HepG2 (cell line): Measurements from ENCODE around the gene VASN. TPM values are rescaled to one million over a fixed set of nuclear protein-coding genes. Genes with fewer than 3 reads are reported as not detected.

ENCODE experiments used
- BRF2 ChIP-seq: sonication (generic); formaldehyde crosslinking; IDR thresholded peaks from 2 replicates; pipeline ENCODE4 v1.8.1; 2022; ENCODE audit warnings: mild to moderate bottlenecking, missing genetic modification reagents
- CENPX ChIP-seq: sonication (generic); formaldehyde crosslinking; IDR thresholded peaks from 2 replicates; pipeline ENCODE4 v1.9.0; 2021; ENCODE audit warnings: mild to moderate bottlenecking, missing genetic modification reagents, moderate library complexity
- FOXP4 ChIP-seq: sonication (generic); formaldehyde crosslinking; IDR thresholded peaks from 2 replicates; pipeline ENCODE4 v1.4.0; 2020; ENCODE audit warnings: missing genetic modification reagents
- GRHL1 ChIP-seq: sonication (generic); formaldehyde crosslinking; conservative IDR thresholded peaks from 2 replicates; pipeline ENCODE4 v1.8.0; 2022; ENCODE audit warnings: missing genetic modification reagents
- IRF9 ChIP-seq: sonication (generic); formaldehyde crosslinking; IDR thresholded peaks from 2 replicates; pipeline ENCODE4 v1.8.0; 2022; ENCODE audit warnings: missing genetic modification reagents, mild to moderate bottlenecking, borderline replicate concordance
- MED1 ChIP-seq: sonication (generic); formaldehyde crosslinking; IDR thresholded peaks from 2 replicates; pipeline ENCODE4 v1.4.0; 2020; ENCODE audit warnings: missing genetic modification reagents
- MTF2 ChIP-seq: sonication (generic); formaldehyde crosslinking; IDR thresholded peaks from 2 replicates; pipeline ENCODE4 v1.5.0; 2020; ENCODE audit warnings: missing genetic modification reagents, borderline replicate concordance
- SUZ12 ChIP-seq: fragments of 150-350 bp; IDR thresholded peaks from 2 replicates; pipeline ENCODE4 v1.6.1; 2014; ENCODE audit warnings: low read depth, low read length
- TBX2 ChIP-seq: sonication (generic); formaldehyde crosslinking; IDR thresholded peaks from 2 replicates; pipeline ENCODE4 v1.5.0; 2020; ENCODE audit warnings: missing genetic modification reagents, mild to moderate bottlenecking, borderline replicate concordance
- ZBTB33 ChIP-seq: sonication (generic); formaldehyde crosslinking; IDR thresholded peaks from 2 replicates; pipeline ENCODE4 v1.4.0; 2020; ENCODE audit warnings: missing genetic modification reagents
- ZMAT3 ChIP-seq: sonication (generic); formaldehyde crosslinking; conservative IDR thresholded peaks from 2 replicates; pipeline ENCODE4 v1.7.0; 2021; ENCODE audit warnings: missing genetic modification reagents
- ZMYM2 ChIP-seq: sonication (generic); formaldehyde crosslinking; IDR thresholded peaks from 2 replicates; pipeline ENCODE4 v1.8.0; 2022; ENCODE audit warnings: mild to moderate bottlenecking, missing genetic modification reagents
- ZNF496 ChIP-seq: sonication (generic); formaldehyde crosslinking; IDR thresholded peaks from 2 replicates; pipeline ENCODE4 v1.8.1; 2023; ENCODE audit warnings: mild to moderate bottlenecking, moderate library complexity, missing genetic modification reagents; ENCODE audit not compliant: insufficient replicate concordance
- ZNF577 ChIP-seq: sonication (generic); formaldehyde crosslinking; IDR thresholded peaks from 2 replicates; pipeline ENCODE4 v1.4.0; 2020; ENCODE audit warnings: mild to moderate bottlenecking, low read depth, missing genetic modification reagents, borderline replicate concordance
- ZNF672 ChIP-seq: sonication (generic); formaldehyde crosslinking; IDR thresholded peaks from 2 replicates; pipeline ENCODE4 v1.8.1; 2022; ENCODE audit warnings: missing genetic modification reagents
- ZNF780A ChIP-seq: sonication (generic); formaldehyde crosslinking; IDR thresholded peaks from 2 replicates; pipeline ENCODE4 v1.8.0; 2022; ENCODE audit warnings: mild to moderate bottlenecking, missing genetic modification reagents, moderate library complexity
- ZNF792 ChIP-seq: IDR thresholded peaks from 2 replicates; pipeline ENCODE4 v1.6.1; 2016
- polyA plus RNA-seq, 8 experiments: library from polyadenylated mRNA; depleted of rRNA in 3 of 8; stranded (reverse) in 7 of 8; unstranded in 1 of 8; fragments of >200 nt; fragmentation: Illumina TruSeq in 4 of 8; extraction: Trizol in 4 of 8; gene quantifications; 2 replicates each; pipeline versions ENCODE4 v1.2.1 to v1.2.3, GENCODE V29; 2011 to 2016; ENCODE audit warnings: low read depth in 4 of 8, missing spikeins in 1 of 8, mixed read lengths in 1 of 8; ENCODE audit not compliant: insufficient read depth in 1 of 8
- total RNA-seq, 5 experiments: library from RNA; depleted of rRNA; stranded (reverse); fragments of >200 nt; fragmentation: Illumina TruSeq; extraction: Trizol; gene quantifications; 2 replicates each; pipeline ENCODE4 v1.2.3, GENCODE V29; 2016; ENCODE audit warnings: low read depth in 1 of 5
- TF ChIP-seq, protein P1 (sequence below): sonication (generic); formaldehyde crosslinking; conservative IDR thresholded peaks from 2 replicates; pipeline ENCODE4 v1.4.0; 2020; ENCODE audit warnings: missing genetic modification reagents
- TF ChIP-seq, protein P2 (sequence below): sonication (generic); formaldehyde crosslinking; IDR thresholded peaks from 2 replicates; pipeline ENCODE4 v1.4.0; 2020; ENCODE audit warnings: missing genetic modification reagents

Gene VASN
- total and polyA plus RNA-seq, 2 of the 13 experiments (the other 11 are each of a cell fraction or from before 2014, with no cell fraction given): 8.4 to 18.2 TPM

DNA sequence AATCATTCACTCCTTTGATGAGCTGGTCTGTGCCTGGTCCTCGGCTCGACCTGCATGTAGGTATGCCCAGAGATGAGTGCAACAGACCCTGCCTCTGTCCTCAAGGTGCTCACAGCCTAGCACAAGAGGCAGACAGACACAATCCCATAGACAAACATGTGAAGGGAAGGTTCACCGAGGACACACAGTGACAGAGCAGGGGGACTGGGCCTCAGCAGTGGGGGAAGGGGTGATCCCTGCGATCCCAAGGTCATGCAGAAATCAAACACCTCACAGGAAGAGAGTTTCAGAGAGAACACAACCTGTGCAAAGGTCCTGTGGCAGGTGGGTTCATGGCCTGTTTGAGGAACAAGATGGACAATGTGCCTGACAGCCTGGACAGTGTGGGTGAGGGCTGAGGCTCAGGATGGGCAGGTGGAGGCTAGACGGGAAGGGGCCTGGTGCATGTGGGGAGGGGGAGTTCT is 4.2 kb upstream of the VASN start (continued):
- TF ChIP-seq ZMYM2 (CRISPR knock-in tag): peak; percentile 96
- TF ChIP-seq ZMAT3 (CRISPR knock-in tag): no peak
- TF ChIP-seq, protein P1, sequence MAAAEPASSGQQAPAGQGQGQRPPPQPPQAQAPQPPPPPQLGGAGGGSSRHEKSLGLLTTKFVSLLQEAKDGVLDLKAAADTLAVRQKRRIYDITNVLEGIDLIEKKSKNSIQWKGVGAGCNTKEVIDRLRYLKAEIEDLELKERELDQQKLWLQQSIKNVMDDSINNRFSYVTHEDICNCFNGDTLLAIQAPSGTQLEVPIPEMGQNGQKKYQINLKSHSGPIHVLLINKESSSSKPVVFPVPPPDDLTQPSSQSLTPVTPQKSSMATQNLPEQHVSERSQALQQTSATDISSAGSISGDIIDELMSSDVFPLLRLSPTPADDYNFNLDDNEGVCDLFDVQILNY: no peak
- TF ChIP-seq ZBTB33 (CRISPR knock-in tag): peak; percentile 67; the same call in 1 of the 2 replicates
- TF ChIP-seq SUZ12: no peak
- no peak for TF ChIP-seq ZNF780A (CRISPR knock-in tag)
- peak; percentile 78 for TF ChIP-seq MED1 (CRISPR knock-in tag)
- TF ChIP-seq ZNF672 (CRISPR knock-in tag): no peak
- TF ChIP-seq MTF2 (CRISPR knock-in tag): no peak
- TF ChIP-seq, protein P2, sequence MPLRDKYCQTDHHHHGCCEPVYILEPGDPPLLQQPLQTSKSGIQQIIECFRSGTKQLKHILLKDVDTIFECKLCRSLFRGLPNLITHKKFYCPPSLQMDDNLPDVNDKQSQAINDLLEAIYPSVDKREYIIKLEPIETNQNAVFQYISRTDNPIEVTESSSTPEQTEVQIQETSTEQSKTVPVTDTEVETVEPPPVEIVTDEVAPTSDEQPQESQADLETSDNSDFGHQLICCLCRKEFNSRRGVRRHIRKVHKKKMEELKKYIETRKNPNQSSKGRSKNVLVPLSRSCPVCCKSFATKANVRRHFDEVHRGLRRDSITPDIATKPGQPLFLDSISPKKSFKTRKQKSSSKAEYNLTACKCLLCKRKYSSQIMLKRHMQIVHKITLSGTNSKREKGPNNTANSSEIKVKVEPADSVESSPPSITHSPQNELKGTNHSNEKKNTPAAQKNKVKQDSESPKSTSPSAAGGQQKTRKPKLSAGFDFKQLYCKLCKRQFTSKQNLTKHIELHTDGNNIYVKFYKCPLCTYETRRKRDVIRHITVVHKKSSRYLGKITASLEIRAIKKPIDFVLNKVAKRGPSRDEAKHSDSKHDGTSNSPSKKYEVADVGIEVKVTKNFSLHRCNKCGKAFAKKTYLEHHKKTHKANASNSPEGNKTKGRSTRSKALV (CRISPR knock-in tag): no peak
- TF ChIP-seq FOXP4 (CRISPR knock-in tag): peak; percentile 76
- no peak for TF ChIP-seq CENPX
- TF ChIP-seq ZNF577 (CRISPR knock-in tag): no peak
- no peak for TF ChIP-seq BRF2
- TF ChIP-seq ZNF496: no peak
- no peak for TF ChIP-seq GRHL1 (CRISPR knock-in tag)
- peak; percentile 68 for TF ChIP-seq TBX2
- TF ChIP-seq ZNF792: no peak
- peak; percentile 77; the same call in 1 of the 2 replicates for TF ChIP-seq IRF9 (CRISPR knock-in tag)
